VCaP (cell line): ENCODE measurements around the gene PNMT.

Experiments
- H3K27ac ChIP-seq: fragments of 450-650 bp; 2 replicates; pipeline ENCODE4 v1.5.1; 2017
- TF ChIP-seq, protein P1 (sequence below): fragments of 450-650 bp; conservative IDR thresholded peaks from 2 replicates; pipeline ENCODE4 v1.5.1; 2017; ENCODE audit warnings: mild to moderate bottlenecking, moderate library complexity

PNMT gene

DNA sequence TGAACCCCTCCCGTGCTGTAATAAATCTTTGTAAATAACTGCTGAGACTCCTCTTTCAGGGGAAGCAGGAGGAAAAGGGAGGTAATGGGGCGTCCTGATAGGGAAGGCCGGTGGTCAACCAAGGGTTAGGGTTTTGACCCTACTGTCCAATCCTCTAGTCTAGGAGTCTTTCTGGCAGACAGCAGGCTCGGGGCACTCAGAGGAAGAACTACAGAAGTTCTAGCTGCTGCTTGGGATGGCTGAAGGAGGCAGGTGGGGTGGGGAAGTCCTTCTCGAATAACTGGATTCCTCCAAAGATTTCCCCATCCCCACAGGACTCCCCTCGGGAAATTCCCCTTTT, 31.7 kb upstream of the PNMT start:
- H3K27ac ChIP-seq = peak overlapping the region; percentile 86
- TF ChIP-seq, protein P1, sequence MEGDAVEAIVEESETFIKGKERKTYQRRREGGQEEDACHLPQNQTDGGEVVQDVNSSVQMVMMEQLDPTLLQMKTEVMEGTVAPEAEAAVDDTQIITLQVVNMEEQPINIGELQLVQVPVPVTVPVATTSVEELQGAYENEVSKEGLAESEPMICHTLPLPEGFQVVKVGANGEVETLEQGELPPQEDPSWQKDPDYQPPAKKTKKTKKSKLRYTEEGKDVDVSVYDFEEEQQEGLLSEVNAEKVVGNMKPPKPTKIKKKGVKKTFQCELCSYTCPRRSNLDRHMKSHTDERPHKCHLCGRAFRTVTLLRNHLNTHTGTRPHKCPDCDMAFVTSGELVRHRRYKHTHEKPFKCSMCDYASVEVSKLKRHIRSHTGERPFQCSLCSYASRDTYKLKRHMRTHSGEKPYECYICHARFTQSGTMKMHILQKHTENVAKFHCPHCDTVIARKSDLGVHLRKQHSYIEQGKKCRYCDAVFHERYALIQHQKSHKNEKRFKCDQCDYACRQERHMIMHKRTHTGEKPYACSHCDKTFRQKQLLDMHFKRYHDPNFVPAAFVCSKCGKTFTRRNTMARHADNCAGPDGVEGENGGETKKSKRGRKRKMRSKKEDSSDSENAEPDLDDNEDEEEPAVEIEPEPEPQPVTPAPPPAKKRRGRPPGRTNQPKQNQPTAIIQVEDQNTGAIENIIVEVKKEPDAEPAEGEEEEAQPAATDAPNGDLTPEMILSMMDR = no peak

DNA sequence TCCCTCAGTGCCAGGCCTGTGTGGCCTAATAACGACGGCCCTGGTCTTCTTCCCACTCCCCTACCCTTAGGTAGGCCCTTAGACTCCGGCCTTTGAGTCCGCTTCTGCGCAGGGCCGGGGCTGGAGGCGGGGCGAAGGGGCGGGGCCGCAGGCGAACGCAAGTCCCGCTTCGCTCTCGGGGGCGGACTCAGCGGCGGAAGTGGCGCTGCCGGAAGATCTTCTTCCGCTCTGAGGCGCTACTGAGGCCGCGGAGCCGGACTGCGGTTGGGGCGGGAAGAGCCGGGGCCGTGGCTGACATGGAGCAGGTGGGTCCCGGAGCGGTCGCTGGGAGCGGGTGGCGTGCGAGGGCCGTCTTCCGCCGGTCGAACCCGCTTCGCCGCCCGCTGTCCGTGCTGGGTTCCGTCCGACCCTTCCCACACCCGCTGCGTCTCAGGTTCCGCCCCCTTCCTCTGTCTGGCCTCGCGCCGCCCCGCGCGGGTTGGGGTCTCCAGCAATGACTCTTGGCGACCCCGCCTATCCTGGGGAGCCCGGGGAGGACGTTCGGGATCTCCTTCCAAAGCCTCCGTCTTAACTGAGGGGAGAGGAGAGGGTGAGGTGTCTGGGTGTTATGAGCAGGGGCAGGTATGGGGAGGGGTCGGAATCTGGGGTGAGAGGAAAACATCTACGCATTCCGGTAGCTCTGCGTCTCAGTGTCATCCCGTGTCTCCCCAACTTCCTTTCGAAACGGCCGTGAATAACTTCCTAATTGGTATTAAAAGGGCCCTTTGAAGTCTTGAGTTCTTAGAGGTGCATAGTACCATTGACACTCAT, 31.1 kb upstream of the PNMT start, which contains the start of gene STARD3:
STARD3 (plus strand) TSS at position 218 of the 810 bp plus-strand sequence. CDS start 16,388 bp downstream, outside the sequence.
- TF ChIP-seq, protein P1 = 0 out of 2 replicates have a peak, but pooled peaks have one; percentile 8
- peak within 1 kb of the TSS; percentile 86 for H3K27ac ChIP-seq

DNA sequence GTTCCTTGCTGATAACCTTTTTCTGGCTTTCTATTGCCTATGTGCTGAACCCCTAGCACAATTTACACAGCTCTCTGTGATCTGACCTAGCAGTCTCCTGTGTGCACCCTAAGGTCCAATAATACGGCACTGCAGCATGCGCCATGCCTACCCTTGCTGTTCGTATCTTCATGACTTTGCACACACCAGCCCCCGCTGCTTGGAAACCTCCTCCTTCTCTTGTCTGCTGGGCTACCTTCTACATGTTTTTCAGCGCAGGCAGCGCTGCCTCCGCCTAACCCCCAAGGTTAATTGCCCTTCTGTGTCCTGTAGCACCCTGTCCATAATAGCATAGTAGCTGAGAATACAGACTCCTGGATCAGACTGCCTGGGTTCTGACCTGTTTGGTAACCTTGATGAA, 29.9 kb upstream of the PNMT start:
- TF ChIP-seq, protein P1 = no peak
- peak overlapping the region; percentile 86; the same call in 1 of the 2 replicates for H3K27ac ChIP-seq

DNA sequence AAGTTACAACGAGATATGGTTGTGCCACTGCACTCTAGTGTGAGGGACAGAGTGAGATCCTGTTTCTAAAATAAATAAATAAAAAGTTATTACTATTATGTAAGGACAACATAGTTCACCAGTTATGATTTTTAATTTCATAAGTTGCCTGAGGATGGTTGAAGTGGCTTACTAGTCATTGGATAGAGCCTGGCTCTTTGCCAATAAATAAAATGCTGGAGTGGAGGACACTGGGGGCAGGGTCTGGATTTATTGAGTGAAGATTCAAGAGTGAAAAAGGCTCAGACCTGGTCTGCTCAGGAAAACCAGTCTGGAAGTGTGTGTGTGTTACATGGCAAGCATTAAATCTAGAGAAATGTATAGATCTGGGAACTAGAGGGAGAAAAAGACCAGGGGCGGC, 29.2 kb upstream of the PNMT start:
- H3K27ac ChIP-seq = no peak overlapping the region
- TF ChIP-seq, protein P1 = no peak

DNA sequence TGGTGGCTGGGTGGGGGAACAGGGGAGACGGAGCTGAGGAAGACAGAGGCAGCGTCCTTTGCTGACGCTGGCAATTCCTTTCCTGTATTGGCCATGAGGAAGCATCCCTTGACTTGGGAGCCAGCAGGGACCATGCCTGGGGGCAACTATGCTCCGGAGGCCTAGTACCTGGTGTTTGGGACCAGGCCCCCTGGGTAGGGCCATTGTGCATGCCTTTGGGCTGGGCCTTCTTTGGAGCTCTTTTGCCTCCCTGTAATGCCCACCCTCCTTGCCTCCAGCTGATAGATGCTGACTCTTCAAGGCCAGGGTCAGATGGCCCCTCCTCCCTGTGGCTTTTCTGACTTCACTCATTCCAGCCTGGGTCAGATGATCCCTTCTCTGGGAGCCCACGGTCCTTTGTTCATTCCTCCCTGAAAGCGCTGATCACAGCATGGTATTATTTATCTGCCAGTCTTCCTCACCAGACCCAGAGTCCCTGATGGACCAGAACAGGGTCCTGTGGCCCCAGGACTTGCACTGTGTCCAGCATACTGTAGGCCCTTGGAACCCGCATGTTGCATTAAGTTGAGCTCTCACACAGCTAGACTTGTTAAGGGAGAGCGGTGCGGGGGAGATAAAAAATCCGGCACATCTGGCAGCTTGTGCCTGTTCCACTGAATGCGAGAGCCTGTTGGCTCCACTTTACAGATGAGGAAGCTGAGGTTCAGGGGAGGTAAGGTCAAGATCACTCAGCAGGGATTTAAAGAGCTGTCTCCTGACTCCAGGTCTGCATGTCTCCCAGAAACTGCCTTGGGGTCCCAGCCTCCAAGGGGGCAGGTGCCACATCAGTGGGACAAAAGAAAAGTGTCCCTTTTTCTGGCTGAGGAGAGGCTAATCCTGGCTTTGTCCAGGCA, 28.4 kb upstream of the PNMT start:
- TF ChIP-seq, protein P1 = no peak
- no peak overlapping the region for H3K27ac ChIP-seq

DNA sequence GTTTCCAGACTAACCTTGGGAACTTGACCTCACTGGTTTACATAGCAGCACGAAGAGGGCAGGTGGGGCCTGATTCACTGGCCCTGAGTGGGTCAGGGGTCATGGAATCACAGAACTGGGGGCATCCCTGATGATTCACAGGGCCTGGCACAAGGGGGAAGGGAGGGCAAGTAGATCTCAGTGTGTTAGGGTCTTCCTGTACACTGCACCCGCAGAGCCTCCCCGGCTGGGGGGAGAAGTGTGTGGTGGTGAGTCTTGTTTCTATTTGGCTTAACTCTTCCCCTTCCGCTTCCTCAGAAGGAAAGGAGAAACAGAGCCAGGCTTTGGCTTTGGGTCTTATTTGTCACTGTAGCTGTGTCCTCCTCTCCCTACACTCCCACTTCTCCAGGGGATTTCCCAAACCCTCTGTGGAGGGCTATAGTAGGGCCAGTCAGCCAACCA, 27.6 kb upstream of the PNMT start:
- TF ChIP-seq, protein P1 = no peak
- no peak overlapping the region for H3K27ac ChIP-seq

DNA sequence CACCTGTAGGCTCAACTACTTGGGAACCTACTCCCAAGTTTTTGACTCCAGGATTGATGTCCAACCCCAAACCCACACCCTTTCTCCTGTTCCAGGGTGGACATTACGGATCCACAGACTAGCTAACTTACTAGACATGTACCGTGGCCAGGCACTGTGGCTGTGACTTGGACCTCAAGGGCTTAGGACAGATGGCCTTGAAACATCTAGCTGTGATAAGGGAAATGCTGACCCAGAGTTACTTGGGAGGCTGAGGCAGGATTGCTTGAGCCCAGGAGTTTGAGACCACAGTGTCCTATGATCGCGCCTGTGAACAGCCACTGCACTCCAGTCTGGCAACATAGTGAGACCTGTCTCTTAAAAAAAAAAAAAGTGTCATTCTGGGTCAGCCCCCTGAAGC, 27.2 kb upstream of the PNMT start:
- TF ChIP-seq, protein P1 = no peak
- no peak overlapping the region for H3K27ac ChIP-seq
